K562 (cell line): Measurements from ENCODE around the gene ZNF556. TPM values are rescaled to one million over a fixed set of nuclear protein-coding genes. Genes with fewer than 3 reads are reported as not detected.
"Not testable (repeated sequence)": the region's sequence is repeated elsewhere in the genome, so short reads cannot be mapped to it uniquely, and the experiment has no call there.

Source experiments
- ATAC-seq: fragments of 200-7000 bp; cut with Tn5 transposase; 3 replicates; pipeline ENCODE4 v1.9.1; 2020; ENCODE audit warnings: moderate library complexity
- BruUV-seq: library from RNA; stranded (reverse); fragments of 400-500 nt; replicated peaks from 2 replicates; lab custom pipeline; 2021; lab: Mats Ljungman, UMichigan
- CTCF ChIA-PET: fragments of 300-600 bp; formaldehyde crosslinking; extraction: SDS; loops from one replicate; lab custom pipeline; 2021; ENCODE audit warnings: low intra/inter-chr PET ratio; lab: Yijun Ruan, JAX
- POLR2A ChIA-PET: fragments of 300-600, 350-650 bp; sonication (Branson Sonifier 250); formaldehyde crosslinking; extraction: SDS; loops from one replicate; lab custom pipeline; 2021; ENCODE audit warnings: antibody characterized with exemption, inconsistent platforms; lab: Yijun Ruan, JAX
- DNase-seq, 4 experiments: peaks; one replicate each; pipeline versions ENCODE4 v3.0.0 to v3.0.0-alpha.2; 2011 to 2018; ENCODE audit warnings: low spot score in 3 of 4, mixed read lengths in 3 of 4; ENCODE audit errors: extremely low read depth in 1 of 4
- FAIRE-seq: peaks from 2 replicates; lab custom pipeline; 2011; peaks lifted over from hg19 to GRCh38; lab: Jason Lieb, UNC
- H2AFZ ChIP-seq: 2 replicates; pipeline ENCODE4 v1.6.0; 2011; ENCODE audit warnings: low read depth, low read length, control low read depth, inconsistent platforms
- H3K27ac ChIP-seq: fragments of 200-600 bp; 3 replicates; pipeline ENCODE4 v1.8.0; 2011; ENCODE audit warnings: low read depth, mild to moderate bottlenecking, control low read depth, inconsistent platforms, low read length, moderate library complexity, mixed read lengths; ENCODE audit errors: extremely low read depth
- H3K27me3 ChIP-seq, 2 experiments: fragments of 300-600 bp in 1 of 2; 2 replicates in 1 of 2; 3 replicates in 1 of 2; pipeline versions ENCODE4 v1.6.0 to v1.8.0; 2011; ENCODE audit warnings: inconsistent platforms in 2 of 2, low read length in 2 of 2, mild to moderate bottlenecking in 1 of 2, mixed read lengths in 1 of 2, moderate library complexity in 1 of 2; ENCODE audit not compliant: control insufficient read depth in 2 of 2, insufficient read depth in 2 of 2
- H3K36me3 ChIP-seq: fragments of 300-600 bp; 3 replicates; pipeline ENCODE4 v1.8.0; 2011; ENCODE audit warnings: mild to moderate bottlenecking, low read length, inconsistent platforms; ENCODE audit not compliant: control insufficient read depth, insufficient read depth
- H3K4me1 ChIP-seq, 2 experiments: fragments of 200-600 bp in 1 of 2; replicated peaks in 1 of 2; 2 replicates in 1 of 2; 3 replicates in 1 of 2; pipeline versions ENCODE4 v1.5.1 to v1.8.0; 2011; ENCODE audit warnings: inconsistent platforms in 2 of 2, low read length in 2 of 2, mild to moderate bottlenecking in 1 of 2, mixed read lengths in 1 of 2, moderate library complexity in 1 of 2; ENCODE audit not compliant: control insufficient read depth in 2 of 2, insufficient read depth in 2 of 2
- H3K4me2 ChIP-seq: 2 replicates; pipeline ENCODE4 v1.6.1; 2011; ENCODE audit warnings: low read length, control low read depth, inconsistent platforms, mixed read lengths; ENCODE audit not compliant: insufficient read depth
- H3K4me3 ChIP-seq: fragments of 200-600 bp; sonication (generic), shearing (Covaris generic); 2 replicates; pipeline ENCODE4 v1.5.1; 2016; ENCODE audit warnings: control low read depth, inconsistent platforms
- H3K79me2 ChIP-seq: fragments of 200-600 bp; 3 replicates; pipeline ENCODE4 v1.8.0; 2011; ENCODE audit warnings: low read length, inconsistent platforms; ENCODE audit not compliant: control insufficient read depth, insufficient read depth
- H3K9ac ChIP-seq, 2 experiments: 2 replicates each; pipeline versions ENCODE4 v1.6.0 to v1.6.1; 2011; ENCODE audit warnings: low read depth in 2 of 2, low read length in 2 of 2, control low read depth in 1 of 2, inconsistent platforms in 1 of 2, mild to moderate bottlenecking in 1 of 2, mixed read lengths in 1 of 2; ENCODE audit not compliant: insufficient read depth in 1 of 2
- H3K9me1 ChIP-seq: one replicate; pipeline ENCODE4 v1.6.0; 2011; ENCODE audit warnings: inconsistent platforms, mild to moderate bottlenecking, low read length, moderate library complexity; ENCODE audit not compliant: control insufficient read depth, insufficient read depth
- H3K9me3 ChIP-seq: replicated peaks from 2 replicates; pipeline ENCODE4 v1.5.1; 2011; ENCODE audit warnings: low read depth, low read length, inconsistent platforms; ENCODE audit not compliant: control insufficient read depth, insufficient read depth
- H4K20me1 ChIP-seq: replicated peaks from 2 replicates; pipeline ENCODE4 v1.6.1; 2011; ENCODE audit warnings: low read length, inconsistent platforms, mixed read lengths; ENCODE audit not compliant: control insufficient read depth, insufficient read depth
- C11orf30 ChIP-seq: fragments of 450-650 bp; IDR thresholded peaks from 2 replicates; pipeline ENCODE4 v1.6.1; 2016; ENCODE audit warnings: low read depth, mild to moderate bottlenecking
- CEBPG ChIP-seq, 3 experiments: fragments of 200-800 bp in 1 of 3; sonication (Bioruptor generic) in 1 of 3; sonication (generic) in 1 of 3; formaldehyde crosslinking in 1 of 3; IDR thresholded peaks in 2 of 3; conservative IDR thresholded peaks in 1 of 3; 2 replicates each; pipeline versions ENCODE4 v1.6.1 to v1.8.0; 2016 to 2022; ENCODE audit warnings: missing compliant biosample characterization in 2 of 3, missing genetic modification characterization in 2 of 3, mild to moderate bottlenecking in 1 of 3, missing genetic modification reagents in 1 of 3
- LCOR ChIP-seq: sonication (generic); formaldehyde crosslinking; IDR thresholded peaks from 2 replicates; pipeline ENCODE4 v1.8.0; 2022; ENCODE audit warnings: mild to moderate bottlenecking, missing genetic modification reagents
- WGBS: fragments of 100-300 bp; shearing (Covaris generic); methylation state at CpG from one replicate; pipeline ENCODE4 v1.1.6; 2016; ENCODE audit warnings: low coverage, mixed read lengths; ENCODE audit not compliant: insufficient coverage; ENCODE audit errors: missing lambda C conversion rate; 5-methylcytosine and 5-hydroxymethylcytosine counted together
- in situ Hi-C: fragments of 300-500 bp; cut with MboI; formaldehyde crosslinking; loops from 4 replicates; pipeline ENCODE4 v1.15.0; 2018; ENCODE audit warnings: inconsistent platforms, mixed read lengths
- intact Hi-C: fragments of 100-400 bp; cut with micrococcal nuclease; formaldehyde crosslinking; loops from 2 replicates; pipeline ENCODE4 v1.14.2; 2022
- polyA plus RNA-seq, 8 experiments: library from polyadenylated mRNA; depleted of rRNA in 4 of 8; stranded (reverse) in 5 of 8; unstranded in 3 of 8; fragments of >200 nt; fragmentation: Nextera tagmentation in 2 of 8; fragmentation: Illumina TruSeq in 1 of 8; extraction: Ambion mirVana in 2 of 8; extraction: Trizol in 1 of 8; gene quantifications; 2 replicates each; pipeline versions ENCODE4 v1.2.1 to v1.2.3, GENCODE V29; 2011 to 2014; ENCODE audit warnings: inconsistent platforms in 1 of 8, missing spikeins in 1 of 8
- total RNA-seq, 7 experiments: library from RNA; depleted of rRNA in 6 of 7; stranded (reverse); fragments of >200 nt in 6 of 7; fragmentation: Illumina TruSeq in 2 of 7; extraction: Trizol in 2 of 7; gene quantifications; 2 replicates each; pipeline versions ENCODE4 v1.2.1 to v1.2.3, GENCODE V29; 2011 to 2021; ENCODE audit warnings: low replicate concordance in 1 of 7

The ZNF556 gene
- total and polyA plus RNA-seq, 9 of the 15 experiments (the other 6 are each of a cell fraction or from before 2014, with no cell fraction given) = 0.01 to 0.36 (median 0.10) TPM; not detected in 1

DNA sequence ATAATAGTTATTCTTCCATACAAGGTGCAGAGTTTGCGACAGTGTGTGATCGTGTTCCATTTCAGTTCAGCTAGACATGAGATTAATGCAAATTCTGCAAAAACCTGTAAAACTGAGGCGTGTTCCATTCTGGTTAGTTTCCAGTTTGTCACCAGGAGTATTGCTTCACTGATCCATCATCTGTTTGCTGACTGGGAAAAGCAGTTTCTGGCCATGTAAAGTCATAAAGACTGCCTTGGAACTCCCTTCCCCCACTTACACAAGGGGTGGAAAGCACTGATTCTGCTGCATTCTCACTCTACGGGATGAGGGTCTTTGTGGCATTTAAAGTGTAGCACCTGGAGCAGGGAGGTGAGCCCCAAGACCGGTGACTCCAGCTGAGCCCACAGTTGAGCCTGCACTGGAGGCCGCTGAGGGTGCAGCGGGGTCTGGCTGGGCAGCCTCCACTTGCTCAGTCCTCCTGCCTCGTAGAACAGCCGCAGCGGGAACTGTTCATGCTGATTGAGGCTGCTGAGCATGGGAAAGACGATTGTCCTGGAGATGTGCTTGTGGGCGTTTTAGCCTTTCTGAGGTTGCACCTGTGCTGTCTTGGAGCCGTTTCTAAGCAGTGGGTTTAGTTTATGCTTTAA lies 35.6 kb downstream of the ZNF556 start:
- FAIRE-seq (no peak), ATAC-seq (no peak)

DNA sequence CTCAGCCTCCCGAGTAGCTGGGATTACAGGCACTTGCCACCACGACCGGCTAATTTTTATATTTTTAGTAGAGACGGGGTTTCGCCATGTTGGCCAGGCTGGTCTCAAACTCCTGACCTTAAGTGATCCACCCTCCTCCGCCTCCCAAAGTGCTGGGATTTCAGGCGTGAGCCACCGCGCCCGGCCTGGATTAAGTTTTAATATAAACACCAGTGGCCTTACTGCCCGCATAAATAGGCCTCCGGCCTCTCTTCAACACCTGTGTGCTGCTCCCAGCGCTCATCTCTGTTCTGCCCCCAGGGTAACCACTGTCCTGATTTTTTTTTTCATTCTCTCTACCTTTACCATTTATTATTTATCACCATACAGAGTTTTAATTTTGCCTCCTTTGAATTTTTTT lies 36.2 kb downstream of the ZNF556 start:
- BruUV-seq = not testable (repeated sequence)

More for the DNA sequence above, 35.6 kb downstream of the ZNF556 start:
- Histone ChIP-seq H3K27me3 (no peaks in the 10 kb centered on the region), H3K9me1 (no peaks in the 10 kb centered on the region), H3K27ac (no peak overlapping the region), H3K36me3 (peaks cover 12% of the 10 kb centered on the region; the same call in 2 of the 3 replicates), H3K9ac (peak overlapping the region in 1 of 2 experiments; percentile 69; a peak in 2 of 4 replicates), H2AFZ (no peak overlapping the region), H3K4me3 (no peak overlapping the region), H3K4me1 (peaks cover 6 to 29% of the 10 kb centered on the region in 2 experiments; a peak in 4 of 5 replicates), H3K9me3 (peaks cover 3% of the 10 kb centered on the region; the same call in 1 of the 2 replicates), H3K79me2 (peaks cover 60% of the 10 kb centered on the region), H4K20me1 (0 out of 2 replicates have a peak, but pooled peaks cover 4% of the 10 kb centered on the region), H3K4me2 (no peak overlapping the region)
- BruUV-seq = no TSS peak
- WGBS = 82% methylated on average over 13 of the region's 13 CpGs
- POLR2A ChIA-PET = interaction anchor here (0.6 to 0.7 kb wide), 2 partner anchors 9 to 47 kb away, joined by 3 read pairs; no protein-coding TSS in a partner anchor
- no peak for DNase-seq
- intact Hi-C loops (no loop called here), in situ Hi-C loops (no loop called here)
- CTCF ChIA-PET = no interaction called here
- TF ChIP-seq CEBPG (CRISPR knock-in tag; IDR thresholded peaks at IDR 0.05) = no peak
- TF ChIP-seq CEBPG (tag; conservative IDR thresholded peaks at IDR 0.05 in 1 of 2, IDR thresholded peaks at IDR 0.05 in 1 of 2) = 0 out of 4 replicates have a peak, but pooled peaks of 1 of the 2 experiments have one; percentile 10
- no peak for TF ChIP-seq LCOR
- 0 out of 2 replicates have a peak, but pooled peaks have one; percentile 12 for TF ChIP-seq C11orf30

More for the DNA sequence above, 36.2 kb downstream of the ZNF556 start:
- H2AFZ ChIP-seq, H3K9me3 ChIP-seq, intact Hi-C loops, H3K4me2 ChIP-seq, H4K20me1 ChIP-seq, H3K27me3 ChIP-seq, H3K9me1 ChIP-seq, ATAC-seq, H3K4me3 ChIP-seq, in situ Hi-C loops, H3K9ac ChIP-seq, FAIRE-seq, DNase-seq, H3K27ac ChIP-seq, CTCF ChIA-PET: not testable (repeated sequence)
- POLR2A ChIA-PET = interaction anchor here (0.6 to 0.7 kb wide), 2 partner anchors 9 to 47 kb away, joined by 3 read pairs; no protein-coding TSS in a partner anchor
- 90% methylated on average over 12 of the region's 13 CpGs for WGBS
- peaks cover 12% of the 10 kb centered on the region; the same call in 2 of the 3 replicates for H3K36me3 ChIP-seq
- H3K79me2 ChIP-seq = peaks cover 65% of the 10 kb centered on the region
- peaks cover 6 to 30% of the 10 kb centered on the region in 2 experiments; a peak in 4 of 5 replicates for H3K4me1 ChIP-seq
